ENCODE measurements around the gene CHCHD3. TPM values are rescaled to one million over a fixed set of nuclear protein-coding genes. Genes with fewer than 3 reads are reported as not detected.
"Not testable (repeated sequence)": the region's sequence is repeated elsewhere in the genome, so short reads cannot be mapped to it uniquely, and the experiment has no call there.

Gene CHCHD3
- total and polyA plus RNA-seq, 12 donors, result 12.3 to 113 (median 54.2) TPM

DNA sequence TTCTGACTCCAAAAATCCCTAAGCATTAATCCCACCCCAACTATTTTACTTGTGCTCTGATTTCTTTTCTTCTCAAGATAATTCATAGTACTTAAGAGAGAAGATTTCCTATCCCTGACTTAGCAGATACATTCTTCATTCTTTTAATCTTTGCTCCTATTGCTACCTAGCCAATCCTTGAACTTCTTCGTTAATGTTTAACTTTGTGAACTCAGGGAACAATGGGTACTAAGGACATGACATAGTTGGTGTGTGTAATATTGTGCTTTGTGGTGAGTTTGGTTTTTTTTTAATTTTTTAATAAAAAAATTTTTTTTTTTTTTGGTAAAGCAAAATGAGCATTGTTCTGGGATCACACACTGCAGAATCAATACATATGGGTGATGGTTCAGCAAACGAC is 166.2 kb downstream of the CHCHD3 start:
- DNase-seq, result no peak
- 86 to 92% (median 91%) methylated on average over 2 of the region's 2 CpGs for WGBS, 4 donors
- Histone ChIP-seq H3K36me3 (replicated peaks in 1 of 2) (no peaks in the 10 kb centered on the region), H3K4me1 (replicated peaks in 1 of 2) (no peaks in the 10 kb centered on the region), H3K27me3 (no peaks in the 10 kb centered on the region), H3K27ac (no peak overlapping the region), H3K4me3 (no peak overlapping the region), H3K9me3 (replicated peaks in 1 of 3) (no peaks in the 10 kb centered on the region)
- intact Hi-C loops (cut with DNase I), result no loop called here
- no peak for TF ChIP-seq POLR2A (IDR thresholded peaks at IDR 0.05)
- TF ChIP-seq, protein P1, sequence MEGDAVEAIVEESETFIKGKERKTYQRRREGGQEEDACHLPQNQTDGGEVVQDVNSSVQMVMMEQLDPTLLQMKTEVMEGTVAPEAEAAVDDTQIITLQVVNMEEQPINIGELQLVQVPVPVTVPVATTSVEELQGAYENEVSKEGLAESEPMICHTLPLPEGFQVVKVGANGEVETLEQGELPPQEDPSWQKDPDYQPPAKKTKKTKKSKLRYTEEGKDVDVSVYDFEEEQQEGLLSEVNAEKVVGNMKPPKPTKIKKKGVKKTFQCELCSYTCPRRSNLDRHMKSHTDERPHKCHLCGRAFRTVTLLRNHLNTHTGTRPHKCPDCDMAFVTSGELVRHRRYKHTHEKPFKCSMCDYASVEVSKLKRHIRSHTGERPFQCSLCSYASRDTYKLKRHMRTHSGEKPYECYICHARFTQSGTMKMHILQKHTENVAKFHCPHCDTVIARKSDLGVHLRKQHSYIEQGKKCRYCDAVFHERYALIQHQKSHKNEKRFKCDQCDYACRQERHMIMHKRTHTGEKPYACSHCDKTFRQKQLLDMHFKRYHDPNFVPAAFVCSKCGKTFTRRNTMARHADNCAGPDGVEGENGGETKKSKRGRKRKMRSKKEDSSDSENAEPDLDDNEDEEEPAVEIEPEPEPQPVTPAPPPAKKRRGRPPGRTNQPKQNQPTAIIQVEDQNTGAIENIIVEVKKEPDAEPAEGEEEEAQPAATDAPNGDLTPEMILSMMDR (IDR thresholded peaks at IDR 0.05), result no peak

DNA sequence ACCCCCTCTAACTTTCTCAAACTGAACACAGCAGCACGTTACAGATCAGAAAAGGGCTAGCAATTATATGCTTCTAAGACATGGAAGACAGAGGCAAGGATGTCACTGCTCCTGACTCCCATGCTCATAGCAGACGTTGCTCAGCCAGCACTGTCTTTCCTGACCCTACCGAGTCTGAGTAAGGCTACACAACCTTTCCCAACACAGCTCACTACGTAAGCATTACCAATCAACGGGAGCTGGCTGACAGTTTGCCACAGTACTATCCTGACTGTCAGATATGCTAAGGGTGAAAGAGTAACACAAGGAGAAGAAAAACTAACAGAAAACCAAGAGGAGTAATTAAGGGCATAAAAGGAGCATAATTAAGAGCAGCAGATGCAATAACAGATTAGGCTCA is 171.2 kb downstream of the CHCHD3 start:
- H3K36me3 ChIP-seq (replicated peaks in 1 of 2), result no peaks in the 10 kb centered on the region
- no peaks in the 10 kb centered on the region for H3K4me1 ChIP-seq (replicated peaks in 1 of 2)
- TF ChIP-seq, protein P1 (IDR thresholded peaks at IDR 0.05), result no peak
- TF ChIP-seq POLR2A (IDR thresholded peaks at IDR 0.05), result no peak
- no peak for DNase-seq
- H3K9me3 ChIP-seq (replicated peaks in 1 of 3), result no peaks in the 10 kb centered on the region
- H3K4me3 ChIP-seq, result no peak overlapping the region
- no peaks in the 10 kb centered on the region for H3K27me3 ChIP-seq
- intact Hi-C loops (cut with DNase I), result no loop called here
- 89 to 95% (median 93%) methylated on average over 5 of the region's 5 CpGs for WGBS, 4 donors
- no peak overlapping the region for H3K27ac ChIP-seq

DNA sequence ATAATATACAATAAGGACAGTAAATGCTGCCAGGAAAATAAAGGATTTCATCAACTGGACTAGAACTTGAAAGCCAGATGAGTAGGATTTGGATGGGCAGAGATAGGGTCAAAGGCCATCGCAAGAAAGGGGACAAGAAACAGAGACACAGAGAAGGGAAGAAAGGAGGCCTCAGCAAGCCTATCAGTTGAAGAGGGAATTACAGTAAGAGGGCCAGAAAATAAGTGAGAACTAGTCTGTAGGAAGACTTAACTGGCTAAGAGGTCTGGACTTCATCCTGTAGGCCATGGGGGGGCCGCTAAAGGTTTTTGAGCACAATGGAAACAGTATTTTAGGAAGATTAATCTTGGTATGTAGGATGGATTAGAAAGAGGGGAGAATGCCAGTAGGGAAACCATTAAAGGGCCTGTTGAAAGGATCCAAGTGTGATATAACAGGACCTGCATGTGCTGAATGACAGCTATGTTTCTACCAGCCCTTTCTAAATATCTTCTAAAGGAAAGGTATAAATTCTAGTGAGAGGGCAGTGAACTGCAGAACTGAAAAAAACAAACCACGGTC is 174.4 kb downstream of the CHCHD3 start:
- Histone ChIP-seq H3K27ac (no peak overlapping the region), H3K4me3 (no peak overlapping the region), H3K36me3 (replicated peaks in 1 of 2) (no peaks in the 10 kb centered on the region), H3K27me3 (no peaks in the 10 kb centered on the region), H3K4me1 (replicated peaks in 1 of 2) (no peaks in the 10 kb centered on the region), H3K9me3 (replicated peaks in 1 of 3) (no peaks in the 10 kb centered on the region)
- no peak for DNase-seq
- TF ChIP-seq, protein P1 (IDR thresholded peaks at IDR 0.05), result no peak
- TF ChIP-seq POLR2A (IDR thresholded peaks at IDR 0.05), result no peak
- 94 to 96% (median 95%) methylated on average over 3 of the region's 3 CpGs for WGBS, 4 donors
- intact Hi-C loops (cut with DNase I), result no loop called here

DNA sequence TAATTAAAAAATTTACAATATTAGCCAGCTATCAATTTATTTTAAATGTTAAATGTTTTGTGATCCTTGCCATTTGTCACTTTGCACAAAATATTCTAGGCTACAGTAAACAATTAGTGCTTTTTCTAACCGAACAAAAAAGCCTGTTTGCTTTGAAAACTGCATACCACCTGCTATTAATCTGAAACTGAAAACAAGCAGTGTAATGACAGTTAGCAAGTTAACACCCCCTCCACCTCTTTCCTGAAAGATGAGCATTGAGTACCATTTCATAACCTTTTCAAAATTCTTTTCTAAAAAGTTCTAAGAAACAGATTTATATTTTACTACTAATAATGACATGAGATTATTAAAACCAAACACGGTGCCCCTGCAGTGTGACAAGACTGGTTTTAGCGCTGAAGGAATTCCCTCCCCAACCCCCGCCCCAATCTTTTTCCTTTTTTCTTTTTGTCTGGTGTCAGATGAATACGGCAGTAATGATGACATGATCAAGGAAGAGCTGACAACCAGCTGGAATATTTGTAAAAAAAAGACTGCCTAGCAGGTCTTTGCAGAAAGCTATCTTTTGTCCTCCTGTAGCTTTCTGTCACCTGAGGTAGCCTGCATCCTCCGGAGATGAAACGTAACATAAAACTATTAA is 175.6 kb downstream of the CHCHD3 start:
- intact Hi-C loops (cut with DNase I), result no loop called here
- 84 to 90% (median 87%) methylated on average over 7 of the region's 7 CpGs for WGBS, 4 donors

DNA sequence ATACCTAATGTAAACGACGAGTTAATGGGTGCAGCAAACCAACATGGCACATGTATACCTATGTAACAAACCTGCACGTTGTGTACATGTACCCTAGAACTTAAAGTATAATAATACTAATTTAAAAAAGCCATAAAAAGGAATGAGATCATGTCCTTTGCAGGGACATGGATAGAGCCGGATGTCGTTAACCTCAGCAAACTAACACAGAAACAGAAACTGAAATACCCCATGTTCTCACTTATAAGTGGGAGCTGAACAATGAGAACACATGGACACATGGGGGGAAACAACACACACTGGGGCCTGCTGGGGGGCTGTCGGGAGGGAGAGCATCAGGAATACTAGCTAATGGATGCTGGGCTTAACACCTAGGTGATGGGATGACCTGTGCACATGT is 176.8 kb downstream of the CHCHD3 start:
- intact Hi-C loops (cut with DNase I); H3K27me3 ChIP-seq; H3K36me3 ChIP-seq (replicated peaks in 1 of 2); H3K4me1 ChIP-seq (replicated peaks in 1 of 2); DNase-seq; H3K9me3 ChIP-seq (replicated peaks in 1 of 3); H3K4me3 ChIP-seq; H3K27ac ChIP-seq: not testable (repeated sequence)
- WGBS, 4 donors, result 86 to 95% (median 92%) methylated on average over 6 of the region's 6 CpGs

More for the DNA sequence above, 175.6 kb downstream of the CHCHD3 start:
- H3K4me3 ChIP-seq, result no peak overlapping the region
- H3K27ac ChIP-seq, result no peak overlapping the region
- H3K9me3 ChIP-seq (replicated peaks in 1 of 3), result no peaks in the 10 kb centered on the region
- no peak for DNase-seq
- TF ChIP-seq, protein P1 (IDR thresholded peaks at IDR 0.05), result no peak
- no peak for TF ChIP-seq POLR2A (IDR thresholded peaks at IDR 0.05)
- H3K27me3 ChIP-seq, result no peaks in the 10 kb centered on the region
- no peaks in the 10 kb centered on the region for H3K36me3 ChIP-seq (replicated peaks in 1 of 2)
- H3K4me1 ChIP-seq (replicated peaks in 1 of 2), result no peaks in the 10 kb centered on the region
